ENCODE results near the gene THEMIS2. TPM values are rescaled to one million over a fixed set of nuclear protein-coding genes. Genes with fewer than 3 reads are reported as not detected.

The THEMIS2 gene
- total RNA-seq, 2 experiments from 2014 or later: 18.9 to 19.6 TPM

DNA sequence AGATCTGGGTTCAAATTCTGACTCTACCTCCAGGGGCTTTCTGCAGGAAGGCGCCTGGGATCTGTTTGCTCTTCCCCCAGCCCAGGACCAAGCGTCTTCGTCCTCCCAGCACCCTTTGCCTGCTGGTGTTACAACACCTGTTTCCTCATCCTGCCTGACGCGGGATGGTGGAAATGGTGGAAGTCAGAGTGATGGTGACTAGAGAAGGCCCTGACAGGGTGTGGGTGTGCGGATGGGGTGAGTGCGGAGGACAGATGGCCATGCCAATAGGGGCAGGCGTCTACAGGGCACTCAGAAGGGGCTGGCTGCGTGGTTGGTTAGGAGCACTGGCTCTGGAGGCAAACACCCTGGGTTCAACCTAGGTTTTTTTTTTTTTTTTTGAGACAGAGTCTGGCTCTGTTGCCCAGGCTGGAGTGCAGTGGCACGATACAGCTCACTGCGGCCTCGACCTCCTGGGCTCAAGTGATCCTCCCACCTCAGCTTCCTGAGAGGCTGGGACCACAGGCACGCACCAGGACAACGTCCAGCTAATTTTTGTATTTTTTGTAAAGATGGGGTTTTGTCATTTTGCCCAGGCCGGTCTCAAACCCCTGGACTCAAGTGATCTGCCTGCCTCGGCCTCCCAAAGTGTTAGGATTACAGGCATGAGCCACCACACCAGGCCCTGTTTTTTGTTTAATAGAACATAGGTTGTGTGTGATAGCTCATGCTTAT, 1.5 kb downstream of the THEMIS2 start:
- DNase-seq: no peak
- Mint-ChIP-seq H3K36me3 (no peaks in the 10 kb centered on the region), H3K4me1 (peaks cover 24% of the 10 kb centered on the region), H3K27me3 (no peaks in the 10 kb centered on the region), H3K27ac (peak overlapping the region; percentile 4), H3K9me3 (no peaks in the 10 kb centered on the region), H3K4me3 (peak overlapping the region; percentile 84)

GRCh38 chr1:27876341-27877114, 4.2 kb downstream of the THEMIS2 start:
- Mint-ChIP-seq H3K27ac (no peak overlapping the region), H3K4me3 (no peak overlapping the region), H3K27me3 (no peaks in the 10 kb centered on the region), H3K36me3 (no peaks in the 10 kb centered on the region), H3K9me3 (no peaks in the 10 kb centered on the region), H3K4me1 (peaks cover 15% of the 10 kb centered on the region)
- DNase-seq: no peak

GRCh38 chr1:27877115-27877416, 4.7 kb downstream of the THEMIS2 start:
- Mint-ChIP-seq H3K4me3 (no peak overlapping the region), H3K27ac (no peak overlapping the region), H3K36me3 (no peaks in the 10 kb centered on the region), H3K9me3 (no peaks in the 10 kb centered on the region), H3K27me3 (no peaks in the 10 kb centered on the region), H3K4me1 (peaks cover 15% of the 10 kb centered on the region)
- no peak for DNase-seq

- Mint-ChIP-seq H3K9me3 (no peaks in the 10 kb centered on the region), H3K4me3 (no peak overlapping the region), H3K27me3 (no peaks in the 10 kb centered on the region), H3K4me1 (peaks cover 14% of the 10 kb centered on the region), H3K27ac (no peak overlapping the region), H3K36me3 (no peaks in the 10 kb centered on the region)
- no peak for DNase-seq
Observed at GRCh38 chr1:27878039-27878438, 5.7 kb downstream of the THEMIS2 start.

GRCh38 chr1:27878787-27879335, 6.5 kb downstream of the THEMIS2 start:
- H3K27ac Mint-ChIP-seq: no peak overlapping the region
- peaks cover 4% of the 10 kb centered on the region for H3K36me3 Mint-ChIP-seq
- no peaks in the 10 kb centered on the region for H3K9me3 Mint-ChIP-seq

DNA sequence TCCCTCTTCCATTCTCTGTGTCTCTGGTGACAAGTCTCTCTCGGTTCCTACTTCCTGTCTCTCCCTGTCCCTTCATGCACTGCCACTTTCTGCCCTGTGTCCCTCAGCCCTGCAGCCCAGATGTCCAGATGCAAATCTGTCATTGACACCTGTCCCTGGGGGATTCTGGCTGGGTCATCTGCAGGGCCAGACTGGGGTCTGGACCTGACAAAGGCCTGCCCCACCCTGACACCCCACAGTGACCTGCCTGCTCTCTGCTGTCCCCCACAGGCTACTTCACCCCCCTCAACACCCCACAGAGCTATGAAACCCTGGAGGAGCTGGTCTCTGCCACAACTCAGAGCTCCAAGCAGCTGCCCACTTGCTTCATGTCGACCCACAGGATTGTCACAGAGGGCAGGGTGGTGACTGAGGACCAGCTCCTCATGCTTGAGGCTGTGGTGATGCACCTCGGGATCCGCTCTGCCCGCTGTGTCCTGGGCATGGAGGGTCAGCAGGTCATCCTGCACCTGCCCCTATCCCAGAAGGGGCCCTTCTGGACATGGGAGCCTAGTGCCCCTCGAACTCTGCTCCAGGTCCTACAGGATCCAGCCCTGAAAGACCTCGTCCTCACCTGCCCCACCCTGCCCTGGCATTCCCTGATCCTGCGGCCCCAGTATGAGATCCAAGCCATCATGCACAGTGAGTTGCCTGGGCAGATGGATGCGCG, 7.2 kb downstream of the THEMIS2 start:
- no peak overlapping the region for H3K27ac Mint-ChIP-seq
- no peak overlapping the region for H3K4me3 Mint-ChIP-seq
- H3K4me1 Mint-ChIP-seq: peaks cover 15% of the 10 kb centered on the region
- H3K36me3 Mint-ChIP-seq: peaks cover 8% of the 10 kb centered on the region
- no peaks in the 10 kb centered on the region for H3K27me3 Mint-ChIP-seq
- H3K9me3 Mint-ChIP-seq: no peaks in the 10 kb centered on the region
- DNase-seq: no peak

More at GRCh38 chr1:27878787-27879335, 6.5 kb downstream of the THEMIS2 start:
- H3K4me3 Mint-ChIP-seq: no peak overlapping the region
- DNase-seq: no peak
- H3K27me3 Mint-ChIP-seq: no peaks in the 10 kb centered on the region
- H3K4me1 Mint-ChIP-seq: peaks cover 9% of the 10 kb centered on the region

GRCh38 chr1:27882543-27882903, 10.2 kb downstream of the THEMIS2 start:
- Mint-ChIP-seq H3K9me3 (no peaks in the 10 kb centered on the region), H3K36me3 (peaks cover 34% of the 10 kb centered on the region), H3K27me3 (no peaks in the 10 kb centered on the region), H3K4me1 (peaks cover 32% of the 10 kb centered on the region), H3K27ac (no peak overlapping the region), H3K4me3 (no peak overlapping the region)
- no peak for DNase-seq

DNA sequence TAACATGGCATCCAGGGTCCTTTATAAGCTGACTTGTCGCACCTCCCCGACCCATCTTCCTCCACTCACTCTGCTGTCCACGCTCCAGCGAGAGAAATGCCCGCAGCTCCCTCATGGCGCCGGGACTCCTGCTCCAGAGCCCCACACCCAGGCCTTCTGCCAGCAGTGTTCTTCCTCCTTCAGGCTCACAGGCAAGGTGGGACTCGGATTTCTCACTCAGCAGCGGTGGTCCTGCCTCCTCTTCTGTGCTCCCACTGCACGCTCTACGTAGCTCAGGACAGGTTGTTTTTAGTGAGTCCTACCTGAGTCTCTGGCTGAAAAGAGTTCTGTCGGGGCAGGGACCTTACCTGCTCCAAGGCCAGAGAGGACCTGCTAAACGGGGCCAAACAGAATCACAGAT, 11.2 kb downstream of the THEMIS2 start:
- Mint-ChIP-seq H3K27ac (no peak overlapping the region), H3K27me3 (no peaks in the 10 kb centered on the region), H3K4me1 (peaks cover 35% of the 10 kb centered on the region), H3K9me3 (no peaks in the 10 kb centered on the region), H3K4me3 (no peak overlapping the region), H3K36me3 (peaks cover 37% of the 10 kb centered on the region)
- no peak for DNase-seq

- H3K27ac Mint-ChIP-seq: peak overlapping the region; percentile 49
- H3K36me3 Mint-ChIP-seq: peaks cover 41% of the 10 kb centered on the region
- no peaks in the 10 kb centered on the region for H3K27me3 Mint-ChIP-seq
- H3K4me1 Mint-ChIP-seq: peaks cover 38% of the 10 kb centered on the region
- H3K4me3 Mint-ChIP-seq: no peak overlapping the region
- no peak for DNase-seq
- H3K9me3 Mint-ChIP-seq: no peaks in the 10 kb centered on the region
Observed at GRCh38 chr1:27884006-27884954, 11.9 kb downstream of the THEMIS2 start.

GRCh38 chr1:27885114-27885528, 12.8 kb downstream of the THEMIS2 start:
- H3K4me1 Mint-ChIP-seq: peaks cover 41% of the 10 kb centered on the region
- no peak overlapping the region for H3K4me3 Mint-ChIP-seq
- no peak overlapping the region for H3K27ac Mint-ChIP-seq
- peaks cover 41% of the 10 kb centered on the region for H3K36me3 Mint-ChIP-seq
- no peaks in the 10 kb centered on the region for H3K27me3 Mint-ChIP-seq
- no peak for DNase-seq
- H3K9me3 Mint-ChIP-seq: no peaks in the 10 kb centered on the region

- Mint-ChIP-seq H3K27ac (no peak overlapping the region), H3K27me3 (no peaks in the 10 kb centered on the region), H3K36me3 (peaks cover 46% of the 10 kb centered on the region), H3K4me1 (peaks cover 44% of the 10 kb centered on the region), H3K4me3 (no peak overlapping the region), H3K9me3 (no peaks in the 10 kb centered on the region)
- no peak for DNase-seq
Observed at GRCh38 chr1:27885621-27886352, 13.4 kb downstream of the THEMIS2 start.

DNA sequence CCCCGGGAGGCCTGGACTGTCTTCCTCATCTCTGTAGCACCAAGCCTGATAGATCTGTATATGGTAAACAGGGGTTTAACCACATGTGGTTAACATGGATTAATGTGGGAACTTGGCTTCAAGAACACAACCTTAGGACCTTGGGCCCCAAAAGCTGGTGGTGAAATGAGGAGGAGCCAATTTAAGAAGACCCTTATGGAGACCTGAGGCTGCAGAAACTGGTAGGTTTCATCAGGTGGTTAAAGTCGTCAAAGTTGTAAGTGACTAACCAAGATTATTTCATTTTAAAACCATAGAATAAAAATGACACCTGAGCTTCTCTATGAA, 14.0 kb downstream of the THEMIS2 start:
- no peak for DNase-seq
- Mint-ChIP-seq H3K27me3 (no peaks in the 10 kb centered on the region), H3K36me3 (peaks cover 51% of the 10 kb centered on the region), H3K4me1 (peaks cover 50% of the 10 kb centered on the region), H3K9me3 (no peaks in the 10 kb centered on the region), H3K27ac (no peak overlapping the region), H3K4me3 (no peak overlapping the region)

GRCh38 chr1:27886744-27887143, 14.4 kb downstream of the THEMIS2 start:
- H3K9me3 Mint-ChIP-seq: no peaks in the 10 kb centered on the region
- H3K36me3 Mint-ChIP-seq: peaks cover 53% of the 10 kb centered on the region
- no peak for DNase-seq
- H3K27me3 Mint-ChIP-seq: no peaks in the 10 kb centered on the region
- H3K4me1 Mint-ChIP-seq: peaks cover 54% of the 10 kb centered on the region
- H3K4me3 Mint-ChIP-seq: no peak overlapping the region
- H3K27ac Mint-ChIP-seq: peak overlapping the region; percentile 85
